K562 (cell line): ENCODE data around the gene NPFFR1. TPM values are rescaled to one million over a fixed set of nuclear protein-coding genes. Genes with fewer than 3 reads are reported as not detected.
A peak's percentile ranks its signal among the peaks of the same experiment; 100 is the strongest.

Experiments used
- ATAC-seq: fragments of 200-7000 bp; cut with Tn5 transposase; 3 replicates; pipeline ENCODE4 v1.9.1; 2020; ENCODE audit warnings: moderate library complexity
- BruUV-seq: library from RNA; stranded (reverse); fragments of 400-500 nt; replicated peaks from 2 replicates; lab custom pipeline; 2021; lab: Mats Ljungman, UMichigan
- CTCF ChIA-PET: fragments of 300-600 bp; formaldehyde crosslinking; extraction: SDS; loops from one replicate; lab custom pipeline; 2021; ENCODE audit warnings: low intra/inter-chr PET ratio; lab: Yijun Ruan, JAX
- POLR2A ChIA-PET: fragments of 300-600, 350-650 bp; sonication (Branson Sonifier 250); formaldehyde crosslinking; extraction: SDS; loops from one replicate; lab custom pipeline; 2021; ENCODE audit warnings: antibody characterized with exemption, inconsistent platforms; lab: Yijun Ruan, JAX
- DNase-seq, 4 experiments: peaks; one replicate each; pipeline versions ENCODE4 v3.0.0 to v3.0.0-alpha.2; 2011 to 2018; ENCODE audit warnings: low spot score in 3 of 4, mixed read lengths in 3 of 4; ENCODE audit errors: extremely low read depth in 1 of 4
- FAIRE-seq: peaks from 2 replicates; lab custom pipeline; 2011; peaks lifted over from hg19 to GRCh38; lab: Jason Lieb, UNC
- H2AFZ ChIP-seq: 2 replicates; pipeline ENCODE4 v1.6.0; 2011; ENCODE audit warnings: low read depth, low read length, control low read depth, inconsistent platforms
- H3K27ac ChIP-seq: fragments of 200-600 bp; 3 replicates; pipeline ENCODE4 v1.8.0; 2011; ENCODE audit warnings: low read depth, mild to moderate bottlenecking, control low read depth, inconsistent platforms, low read length, moderate library complexity, mixed read lengths; ENCODE audit errors: extremely low read depth
- H3K27me3 ChIP-seq, 2 experiments: fragments of 300-600 bp in 1 of 2; 2 replicates in 1 of 2; 3 replicates in 1 of 2; pipeline versions ENCODE4 v1.6.0 to v1.8.0; 2011; ENCODE audit warnings: inconsistent platforms in 2 of 2, low read length in 2 of 2, mild to moderate bottlenecking in 1 of 2, mixed read lengths in 1 of 2, moderate library complexity in 1 of 2; ENCODE audit not compliant: control insufficient read depth in 2 of 2, insufficient read depth in 2 of 2
- H3K36me3 ChIP-seq: fragments of 300-600 bp; 3 replicates; pipeline ENCODE4 v1.8.0; 2011; ENCODE audit warnings: mild to moderate bottlenecking, low read length, inconsistent platforms; ENCODE audit not compliant: control insufficient read depth, insufficient read depth
- H3K4me1 ChIP-seq, 2 experiments: fragments of 200-600 bp in 1 of 2; replicated peaks in 1 of 2; 2 replicates in 1 of 2; 3 replicates in 1 of 2; pipeline versions ENCODE4 v1.5.1 to v1.8.0; 2011; ENCODE audit warnings: inconsistent platforms in 2 of 2, low read length in 2 of 2, mild to moderate bottlenecking in 1 of 2, mixed read lengths in 1 of 2, moderate library complexity in 1 of 2; ENCODE audit not compliant: control insufficient read depth in 2 of 2, insufficient read depth in 2 of 2
- H3K4me2 ChIP-seq: 2 replicates; pipeline ENCODE4 v1.6.1; 2011; ENCODE audit warnings: low read length, control low read depth, inconsistent platforms, mixed read lengths; ENCODE audit not compliant: insufficient read depth
- H3K4me3 ChIP-seq: fragments of 200-600 bp; sonication (generic), shearing (Covaris generic); 2 replicates; pipeline ENCODE4 v1.5.1; 2016; ENCODE audit warnings: control low read depth, inconsistent platforms
- H3K79me2 ChIP-seq: fragments of 200-600 bp; 3 replicates; pipeline ENCODE4 v1.8.0; 2011; ENCODE audit warnings: low read length, inconsistent platforms; ENCODE audit not compliant: control insufficient read depth, insufficient read depth
- H3K9ac ChIP-seq, 2 experiments: 2 replicates each; pipeline versions ENCODE4 v1.6.0 to v1.6.1; 2011; ENCODE audit warnings: low read depth in 2 of 2, low read length in 2 of 2, control low read depth in 1 of 2, inconsistent platforms in 1 of 2, mild to moderate bottlenecking in 1 of 2, mixed read lengths in 1 of 2; ENCODE audit not compliant: insufficient read depth in 1 of 2
- H3K9me1 ChIP-seq: one replicate; pipeline ENCODE4 v1.6.0; 2011; ENCODE audit warnings: inconsistent platforms, mild to moderate bottlenecking, low read length, moderate library complexity; ENCODE audit not compliant: control insufficient read depth, insufficient read depth
- H3K9me3 ChIP-seq: replicated peaks from 2 replicates; pipeline ENCODE4 v1.5.1; 2011; ENCODE audit warnings: low read depth, low read length, inconsistent platforms; ENCODE audit not compliant: control insufficient read depth, insufficient read depth
- H4K20me1 ChIP-seq: replicated peaks from 2 replicates; pipeline ENCODE4 v1.6.1; 2011; ENCODE audit warnings: low read length, inconsistent platforms, mixed read lengths; ENCODE audit not compliant: control insufficient read depth, insufficient read depth
- CBX2 ChIP-seq: fragments of 200-600 bp; sonication (generic); IDR thresholded peaks from one replicate; pipeline ENCODE4 v1.6.1; 2012; ENCODE audit warnings: mild to moderate bottlenecking, low read length, inconsistent platforms; ENCODE audit not compliant: insufficient read depth, poor library complexity, severe bottlenecking
- CEBPB ChIP-seq: fragments of 450-650 bp; IDR thresholded peaks from 2 replicates; pipeline ENCODE4 v1.6.1; 2016; ENCODE audit warnings: missing genetic modification characterization, missing compliant biosample characterization
- CEBPG ChIP-seq, 3 experiments: fragments of 200-800 bp in 1 of 3; sonication (Bioruptor generic) in 1 of 3; sonication (generic) in 1 of 3; formaldehyde crosslinking in 1 of 3; IDR thresholded peaks in 2 of 3; conservative IDR thresholded peaks in 1 of 3; 2 replicates each; pipeline versions ENCODE4 v1.6.1 to v1.8.0; 2016 to 2022; ENCODE audit warnings: missing compliant biosample characterization in 2 of 3, missing genetic modification characterization in 2 of 3, mild to moderate bottlenecking in 1 of 3, missing genetic modification reagents in 1 of 3
- EP300 ChIP-seq: IDR thresholded peaks from 2 replicates; pipeline ENCODE4 v1.6.1; 2012; ENCODE audit warnings: low read length, improper control_type of control experiment
- KAT2B ChIP-seq: IDR thresholded peaks from one replicate; pipeline ENCODE4 v1.6.1; 2012; ENCODE audit warnings: low read depth, mild to moderate bottlenecking, control low read depth, inconsistent platforms, low read length, moderate library complexity
- NCOA2 ChIP-seq, 2 experiments: fragments of 450-650 bp; IDR thresholded peaks; 2 replicates each; pipeline ENCODE4 v1.6.1; 2018; ENCODE audit warnings: mild to moderate bottlenecking in 2 of 2, moderate library complexity in 1 of 2; ENCODE audit not compliant: partially characterized antibody in 2 of 2
- SMARCE1 ChIP-seq: fragments of 450-650 bp; IDR thresholded peaks from 2 replicates; pipeline ENCODE4 v1.7.1; 2016; ENCODE audit warnings: mild to moderate bottlenecking
- TRIM24 ChIP-seq, 2 experiments: fragments of 450-650 bp; IDR thresholded peaks; 2 replicates each; pipeline ENCODE4 v1.6.1; 2016
- ZNF174 ChIP-seq: fragments of 250-450 bp; sonication (Bioruptor Pico); IDR thresholded peaks from 2 replicates; pipeline ENCODE4 v1.4.0; 2020; ENCODE audit warnings: mild to moderate bottlenecking
- WGBS: fragments of 100-300 bp; shearing (Covaris generic); methylation state at CpG from one replicate; pipeline ENCODE4 v1.1.6; 2016; ENCODE audit warnings: low coverage, mixed read lengths; ENCODE audit not compliant: insufficient coverage; ENCODE audit errors: missing lambda C conversion rate; 5-methylcytosine and 5-hydroxymethylcytosine counted together
- in situ Hi-C: fragments of 300-500 bp; cut with MboI; formaldehyde crosslinking; loops from 4 replicates; pipeline ENCODE4 v1.15.0; 2018; ENCODE audit warnings: inconsistent platforms, mixed read lengths
- intact Hi-C: fragments of 100-400 bp; cut with micrococcal nuclease; formaldehyde crosslinking; loops from 2 replicates; pipeline ENCODE4 v1.14.2; 2022
- polyA plus RNA-seq, 8 experiments: library from polyadenylated mRNA; depleted of rRNA in 4 of 8; stranded (reverse) in 5 of 8; unstranded in 3 of 8; fragments of >200 nt; fragmentation: Nextera tagmentation in 2 of 8; fragmentation: Illumina TruSeq in 1 of 8; extraction: Ambion mirVana in 2 of 8; extraction: Trizol in 1 of 8; gene quantifications; 2 replicates each; pipeline versions ENCODE4 v1.2.1 to v1.2.3, GENCODE V29; 2011 to 2014; ENCODE audit warnings: inconsistent platforms in 1 of 8, missing spikeins in 1 of 8
- total RNA-seq, 7 experiments: library from RNA; depleted of rRNA in 6 of 7; stranded (reverse); fragments of >200 nt in 6 of 7; fragmentation: Illumina TruSeq in 2 of 7; extraction: Trizol in 2 of 7; gene quantifications; 2 replicates each; pipeline versions ENCODE4 v1.2.1 to v1.2.3, GENCODE V29; 2011 to 2021; ENCODE audit warnings: low replicate concordance in 1 of 7
- TF ChIP-seq, protein P1 (sequence below), 2 experiments: fragments of 450-650 bp in 1 of 2; sonication (generic) in 1 of 2; formaldehyde crosslinking in 1 of 2; IDR thresholded peaks in 1 of 2; conservative IDR thresholded peaks in 1 of 2; 2 replicates each; pipeline versions ENCODE4 v1.6.1 to v1.8.1; 2016 to 2023; ENCODE audit warnings: mild to moderate bottlenecking in 2 of 2, moderate library complexity in 2 of 2, inconsistent platforms in 1 of 2, missing genetic modification reagents in 1 of 2
- TF ChIP-seq, protein P2 (sequence below): fragments of 250-450 bp; sonication (Bioruptor Pico); IDR thresholded peaks from 2 replicates; pipeline ENCODE4 v1.5.0; 2022; ENCODE audit warnings: mild to moderate bottlenecking
- TF ChIP-seq, protein P3 (sequence below), 2 experiments: fragments of 450-650 bp; conservative IDR thresholded peaks; 2 replicates each; pipeline ENCODE4 v1.6.1; 2017; ENCODE audit warnings: mild to moderate bottlenecking in 2 of 2, moderate library complexity in 2 of 2

The NPFFR1 gene
- total and polyA plus RNA-seq, 9 of the 15 experiments (the other 6 are each of a cell fraction or from before 2014, with no cell fraction given) = under 0.01 TPM; not detected in 8

DNA sequence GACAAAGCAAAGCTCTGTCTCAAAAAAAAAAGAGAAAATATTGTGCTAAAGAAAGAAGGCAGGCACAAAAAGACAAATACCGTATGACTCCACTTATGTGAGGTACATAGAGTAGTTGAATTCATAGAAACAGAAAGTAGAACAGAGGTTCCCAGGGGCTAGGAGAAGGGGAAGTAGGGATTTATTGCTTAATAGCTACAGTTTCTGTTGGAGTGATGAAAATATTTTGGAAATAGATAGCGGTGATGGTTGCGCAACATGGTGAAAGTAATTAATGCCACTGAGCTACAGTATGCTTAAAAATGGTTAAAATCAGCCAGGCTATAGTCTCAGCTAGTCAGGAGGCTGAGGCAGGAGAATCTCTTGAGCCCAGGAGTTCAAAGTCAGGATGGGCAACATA is 18.5 kb upstream of the NPFFR1 start:
- no peak overlapping the region for H3K4me2 ChIP-seq
- H4K20me1 ChIP-seq = no peaks in the 10 kb centered on the region
- no peak overlapping the region for H3K9ac ChIP-seq
- no peaks in the 10 kb centered on the region for H3K79me2 ChIP-seq
- no peak overlapping the region for H2AFZ ChIP-seq
- no peak overlapping the region for H3K4me3 ChIP-seq
- H3K4me1 ChIP-seq = peaks cover 0 to 3% of the 10 kb centered on the region in 2 experiments; a peak in 1 of 5 replicates
- DNase-seq (no peak), ATAC-seq (no peak), FAIRE-seq (no peak)
- no peaks in the 10 kb centered on the region for H3K9me3 ChIP-seq
- no peaks in the 10 kb centered on the region for H3K27me3 ChIP-seq
- WGBS = 50% methylated on average over 3 of the region's 3 CpGs
- no peaks in the 10 kb centered on the region for H3K36me3 ChIP-seq
- intact Hi-C loops (no loop called here), in situ Hi-C loops (no loop called here)
- ChIA-PET CTCF (no interaction called here), POLR2A (interaction anchor here (0.7 to 1.8 kb wide), 3 partner anchors 15 to 18 kb away, joined by 3 to 6 read pairs (median 5); no protein-coding TSS in a partner anchor)
- no peak overlapping the region for H3K27ac ChIP-seq
- no peaks in the 10 kb centered on the region for H3K9me1 ChIP-seq
- BruUV-seq = no TSS peak
- TF ChIP-seq, protein P1, sequence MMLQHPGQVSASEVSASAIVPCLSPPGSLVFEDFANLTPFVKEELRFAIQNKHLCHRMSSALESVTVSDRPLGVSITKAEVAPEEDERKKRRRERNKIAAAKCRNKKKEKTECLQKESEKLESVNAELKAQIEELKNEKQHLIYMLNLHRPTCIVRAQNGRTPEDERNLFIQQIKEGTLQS (IDR thresholded peaks at IDR 0.05) = peak; percentile 24; the same call in 1 of the 2 replicates
- TF ChIP-seq, protein P1 (CRISPR knock-in tag; conservative IDR thresholded peaks at IDR 0.05) = no peak
- TF ChIP-seq SMARCE1 (0 out of 2 replicates have a peak, but pooled peaks have one; percentile 21), ZNF174 (no peak), CEBPB (tag) (peak; percentile 99), CBX2 (no peak), TRIM24 (IDR thresholded peaks at IDR 0.05) (peak; percentile 23 to 39; a peak in 1 of 4 replicates), EP300 (peak; percentile 28; the same call in 1 of the 2 replicates), KAT2B (no peak), CEBPG (CRISPR knock-in tag; IDR thresholded peaks at IDR 0.05) (peak; percentile 89), CEBPG (tag; conservative IDR thresholded peaks at IDR 0.05 in 1 of 2, IDR thresholded peaks at IDR 0.05 in 1 of 2) (peak; percentile 97 to 100), NCOA2 (IDR thresholded peaks at IDR 0.05; ENCODE audit: partially characterized antibody in 2 of 2) (no peak)
- TF ChIP-seq, protein P2, sequence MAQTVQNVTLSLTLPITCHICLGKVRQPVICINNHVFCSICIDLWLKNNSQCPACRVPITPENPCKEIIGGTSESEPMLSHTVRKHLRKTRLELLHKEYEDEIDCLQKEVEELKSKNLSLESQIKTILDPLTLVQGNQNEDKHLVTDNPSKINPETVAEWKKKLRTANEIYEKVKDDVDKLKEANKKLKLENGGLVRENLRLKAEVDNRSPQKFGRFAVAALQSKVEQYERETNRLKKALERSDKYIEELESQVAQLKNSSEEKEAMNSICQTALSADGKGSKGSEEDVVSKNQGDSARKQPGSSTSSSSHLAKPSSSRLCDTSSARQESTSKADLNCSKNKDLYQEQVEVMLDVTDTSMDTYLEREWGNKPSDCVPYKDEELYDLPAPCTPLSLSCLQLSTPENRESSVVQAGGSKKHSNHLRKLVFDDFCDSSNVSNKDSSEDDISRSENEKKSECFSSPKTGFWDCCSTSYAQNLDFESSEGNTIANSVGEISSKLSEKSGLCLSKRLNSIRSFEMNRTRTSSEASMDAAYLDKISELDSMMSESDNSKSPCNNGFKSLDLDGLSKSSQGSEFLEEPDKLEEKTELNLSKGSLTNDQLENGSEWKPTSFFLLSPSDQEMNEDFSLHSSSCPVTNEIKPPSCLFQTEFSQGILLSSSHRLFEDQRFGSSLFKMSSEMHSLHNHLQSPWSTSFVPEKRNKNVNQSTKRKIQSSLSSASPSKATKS (CRISPR knock-in tag) = no peak
- TF ChIP-seq, protein P3, sequence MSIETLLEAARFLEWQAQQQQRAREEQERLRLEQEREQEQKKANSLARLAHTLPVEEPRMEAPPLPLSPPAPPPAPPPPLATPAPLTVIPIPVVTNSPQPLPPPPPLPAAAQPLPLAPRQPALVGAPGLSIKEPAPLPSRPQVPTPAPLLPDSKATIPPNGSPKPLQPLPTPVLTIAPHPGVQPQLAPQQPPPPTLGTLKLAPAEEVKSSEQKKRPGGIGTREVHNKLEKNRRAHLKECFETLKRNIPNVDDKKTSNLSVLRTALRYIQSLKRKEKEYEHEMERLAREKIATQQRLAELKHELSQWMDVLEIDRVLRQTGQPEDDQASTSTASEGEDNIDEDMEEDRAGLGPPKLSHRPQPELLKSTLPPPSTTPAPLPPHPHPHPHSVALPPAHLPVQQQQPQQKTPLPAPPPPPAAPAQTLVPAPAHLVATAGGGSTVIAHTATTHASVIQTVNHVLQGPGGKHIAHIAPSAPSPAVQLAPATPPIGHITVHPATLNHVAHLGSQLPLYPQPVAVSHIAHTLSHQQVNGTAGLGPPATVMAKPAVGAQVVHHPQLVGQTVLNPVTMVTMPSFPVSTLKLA (conservative IDR thresholded peaks at IDR 0.05) = no peak
